Measurements from ENCODE around the gene ZNF30. TPM values are rescaled to one million over a fixed set of nuclear protein-coding genes. Genes with fewer than 3 reads are reported as not detected.

Gene ZNF30
- total and polyA plus RNA-seq, 9 donors: 1.5 to 5.5 (median 2.9) TPM

DNA sequence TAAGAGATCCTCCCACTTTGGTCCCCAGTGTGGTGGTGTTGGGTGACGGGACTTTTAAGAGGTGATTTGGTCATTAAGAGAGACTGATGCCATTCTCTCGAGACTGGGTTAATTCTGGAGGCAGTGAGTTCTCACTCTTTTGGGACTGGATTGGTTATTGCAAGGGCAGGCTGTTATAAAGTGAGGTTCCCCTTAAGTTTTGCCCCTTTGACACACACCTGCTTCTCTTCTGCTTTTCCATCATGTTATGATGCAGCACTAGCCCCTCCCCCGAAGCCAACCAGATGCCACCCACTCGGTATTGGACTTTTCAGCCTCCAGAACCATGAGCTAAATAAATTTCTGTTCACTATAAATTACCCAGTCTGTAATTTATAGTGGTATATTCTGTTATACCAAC is 57.1 kb downstream of the ZNF30 start:
- TF ChIP-seq EP300 (IDR thresholded peaks at IDR 0.05): no peak
- TF ChIP-seq, protein P1, sequence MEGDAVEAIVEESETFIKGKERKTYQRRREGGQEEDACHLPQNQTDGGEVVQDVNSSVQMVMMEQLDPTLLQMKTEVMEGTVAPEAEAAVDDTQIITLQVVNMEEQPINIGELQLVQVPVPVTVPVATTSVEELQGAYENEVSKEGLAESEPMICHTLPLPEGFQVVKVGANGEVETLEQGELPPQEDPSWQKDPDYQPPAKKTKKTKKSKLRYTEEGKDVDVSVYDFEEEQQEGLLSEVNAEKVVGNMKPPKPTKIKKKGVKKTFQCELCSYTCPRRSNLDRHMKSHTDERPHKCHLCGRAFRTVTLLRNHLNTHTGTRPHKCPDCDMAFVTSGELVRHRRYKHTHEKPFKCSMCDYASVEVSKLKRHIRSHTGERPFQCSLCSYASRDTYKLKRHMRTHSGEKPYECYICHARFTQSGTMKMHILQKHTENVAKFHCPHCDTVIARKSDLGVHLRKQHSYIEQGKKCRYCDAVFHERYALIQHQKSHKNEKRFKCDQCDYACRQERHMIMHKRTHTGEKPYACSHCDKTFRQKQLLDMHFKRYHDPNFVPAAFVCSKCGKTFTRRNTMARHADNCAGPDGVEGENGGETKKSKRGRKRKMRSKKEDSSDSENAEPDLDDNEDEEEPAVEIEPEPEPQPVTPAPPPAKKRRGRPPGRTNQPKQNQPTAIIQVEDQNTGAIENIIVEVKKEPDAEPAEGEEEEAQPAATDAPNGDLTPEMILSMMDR (IDR thresholded peaks at IDR 0.05): no peak
- no peak for TF ChIP-seq POLR2A (IDR thresholded peaks at IDR 0.05)
- no peaks in the 10 kb centered on the region for H3K36me3 ChIP-seq
- peaks cover 4% of the 10 kb centered on the region for H3K4me1 ChIP-seq (ENCODE audit: insufficient read depth)
- no peak overlapping the region for H3K4me3 ChIP-seq
- no peak for DNase-seq
- intact Hi-C loops (cut with DNase I): no loop called here
- H3K27me3 ChIP-seq: no peaks in the 10 kb centered on the region
- WGBS, 3 donors: 89 to 90% (median 89%) methylated on average over 4 of the region's 4 CpGs
- no peaks in the 10 kb centered on the region for H3K9me3 ChIP-seq
- H3K27ac ChIP-seq: no peak overlapping the region

GRCh38 chr19:34984287-34984686 is 57.6 kb downstream of the ZNF30 start:
- H3K4me1 ChIP-seq (ENCODE audit: insufficient read depth): peaks cover 4% of the 10 kb centered on the region
- H3K4me3 ChIP-seq: no peak overlapping the region
- TF ChIP-seq POLR2A (IDR thresholded peaks at IDR 0.05): no peak
- TF ChIP-seq EP300 (IDR thresholded peaks at IDR 0.05): no peak
- TF ChIP-seq, protein P1 (IDR thresholded peaks at IDR 0.05): no peak
- H3K9me3 ChIP-seq: no peaks in the 10 kb centered on the region
- no peak overlapping the region for H3K27ac ChIP-seq
- DNase-seq: no peak
- intact Hi-C loops (cut with DNase I): no loop called here
- no peaks in the 10 kb centered on the region for H3K36me3 ChIP-seq
- no peaks in the 10 kb centered on the region for H3K27me3 ChIP-seq
- 94 to 95% (median 95%) methylated on average over 3 of the region's 3 CpGs for WGBS, 3 donors

GRCh38 chr19:34985249-34986022 is 58.7 kb downstream of the ZNF30 start:
- TF ChIP-seq POLR2A (IDR thresholded peaks at IDR 0.05) (no peak), EP300 (IDR thresholded peaks at IDR 0.05) (no peak)
- TF ChIP-seq, protein P1 (IDR thresholded peaks at IDR 0.05): no peak
- WGBS, 3 donors: 22 to 27% (median 23%) methylated on average over 7 of the region's 7 CpGs
- Histone ChIP-seq H3K36me3 (no peaks in the 10 kb centered on the region), H3K9me3 (no peaks in the 10 kb centered on the region), H3K27ac (no peak overlapping the region), H3K4me1 (ENCODE audit: insufficient read depth) (peaks cover 4% of the 10 kb centered on the region), H3K27me3 (no peaks in the 10 kb centered on the region), H3K4me3 (no peak overlapping the region)
- intact Hi-C loops (cut with DNase I): no loop called here
- DNase-seq: no peak

DNA sequence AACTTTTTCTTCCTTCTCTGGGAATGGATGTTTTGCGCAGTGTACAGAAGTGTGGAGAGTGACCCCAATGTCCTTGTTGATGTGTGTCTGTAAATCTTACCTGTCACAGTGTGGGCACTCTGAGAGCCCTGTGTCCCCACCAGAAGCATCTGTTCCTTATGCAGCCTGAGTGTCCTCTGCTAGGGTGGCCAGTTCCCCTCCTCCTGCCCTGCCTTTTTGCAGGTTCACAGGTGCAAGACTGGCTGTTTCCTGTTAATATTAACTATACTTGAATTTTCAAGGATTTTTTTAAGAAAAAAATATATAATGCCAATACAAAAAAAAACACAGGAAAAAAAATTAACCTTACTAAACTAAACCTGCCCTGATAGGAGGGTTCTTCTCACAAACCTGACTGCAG is 61.4 kb downstream of the ZNF30 start:
- intact Hi-C loops (cut with DNase I): no loop called here
- Histone ChIP-seq H3K27ac (no peak overlapping the region), H3K4me3 (no peak overlapping the region), H3K9me3 (no peaks in the 10 kb centered on the region), H3K27me3 (no peaks in the 10 kb centered on the region), H3K4me1 (ENCODE audit: insufficient read depth) (peaks cover 4% of the 10 kb centered on the region), H3K36me3 (no peaks in the 10 kb centered on the region)
- WGBS, 3 donors: 97 to 100% (median 100%) methylated on average over 1 of the region's 1 CpG
- TF ChIP-seq EP300 (IDR thresholded peaks at IDR 0.05) (no peak), POLR2A (IDR thresholded peaks at IDR 0.05) (no peak)
- TF ChIP-seq, protein P1 (IDR thresholded peaks at IDR 0.05): no peak
- no peak for DNase-seq

All from ovary (tissue), 9 donors.